HepG2 (cell line): ENCODE data around the gene RAB11FIP5. TPM values are rescaled to one million over a fixed set of nuclear protein-coding genes. Genes with fewer than 3 reads are reported as not detected.

Experiments
- ATAC-seq: fragments of 200-7000 bp; cut with Tn5 transposase; 3 replicates; pipeline ENCODE4 v1.9.1; 2020; ENCODE audit warnings: mild to moderate bottlenecking, moderate library complexity
- BruUV-seq: library from RNA; stranded (reverse); fragments of 400-500 nt; replicated peaks from 2 replicates; lab custom pipeline; 2021; lab: Mats Ljungman, UMichigan
- CTCF ChIA-PET: fragments of 300-600 bp; formaldehyde crosslinking; extraction: SDS; loops from one replicate; lab custom pipeline; 2021; ENCODE audit warnings: low total read pairs, inconsistent platforms, low intra/inter-chr PET ratio; lab: Yijun Ruan, JAX
- POLR2A ChIA-PET: fragments of 350-600 bp; sonication (Branson Sonifier 250); formaldehyde crosslinking; loops from one replicate; lab custom pipeline; 2020; ENCODE audit warnings: antibody characterized with exemption, inconsistent platforms; lab: Yijun Ruan, JAX
- DNase-seq: peaks from one replicate; pipeline ENCODE4 v3.0.0-alpha.2; 2015; ENCODE audit warnings: low spot score
- FAIRE-seq: peaks from 3 replicates; lab custom pipeline; 2011; peaks lifted over from hg19 to GRCh38; lab: Jason Lieb, UNC
- H2AFZ ChIP-seq: one replicate; pipeline ENCODE4 v1.6.1; 2011; ENCODE audit warnings: low read length, inconsistent platforms
- H3K27ac ChIP-seq: fragments of 300-600 bp; 3 replicates; pipeline ENCODE4 v1.8.0; 2011; ENCODE audit warnings: mixed run types, mild to moderate bottlenecking, mixed read lengths, low read length, inconsistent platforms; ENCODE audit not compliant: insufficient read depth; ENCODE audit errors: extremely low read length
- H3K27me3 ChIP-seq, 2 experiments: fragments of 200-600 bp in 1 of 2; 2 replicates in 1 of 2; 3 replicates in 1 of 2; pipeline versions ENCODE4 v1.6.0 to v1.8.0; 2011; ENCODE audit warnings: low read length in 2 of 2, mild to moderate bottlenecking in 2 of 2, moderate library complexity in 2 of 2, inconsistent platforms in 1 of 2; ENCODE audit not compliant: insufficient read depth in 2 of 2, control insufficient read depth in 1 of 2
- H3K36me3 ChIP-seq, 2 experiments: fragments of 200-600 bp in 1 of 2; replicated peaks in 1 of 2; 2 replicates in 1 of 2; 3 replicates in 1 of 2; pipeline versions ENCODE4 v1.5.1 to v1.8.0; 2011; ENCODE audit warnings: low read length in 2 of 2, inconsistent platforms in 1 of 2; ENCODE audit not compliant: insufficient read depth in 2 of 2, control insufficient read depth in 1 of 2
- H3K4me1 ChIP-seq: 2 replicates; pipeline ENCODE4 v1.5.1; 2012; ENCODE audit warnings: low read length, inconsistent platforms; ENCODE audit not compliant: insufficient read depth
- H3K4me2 ChIP-seq: 2 replicates; pipeline ENCODE4 v1.6.0; 2011; ENCODE audit warnings: low read depth, low read length, inconsistent platforms
- H3K4me3 ChIP-seq, 3 experiments: fragments of 200-600 bp in 1 of 3; sonication (generic), shearing (Covaris generic) in 1 of 3; replicated peaks in 1 of 3; 2 replicates each; pipeline ENCODE4 v1.5.1; 2011 to 2016; ENCODE audit warnings: low read length in 3 of 3, inconsistent platforms in 2 of 3, low read depth in 2 of 3, mild to moderate bottlenecking in 2 of 3, control low read depth in 1 of 3, mixed read lengths in 1 of 3; ENCODE audit not compliant: insufficient read depth in 1 of 3
- H3K79me2 ChIP-seq: one replicate; pipeline ENCODE4 v1.6.1; 2011; ENCODE audit warnings: low read length, inconsistent platforms; ENCODE audit not compliant: insufficient read depth
- H3K9ac ChIP-seq: 2 replicates; pipeline ENCODE4 v1.6.0; 2011; ENCODE audit warnings: mild to moderate bottlenecking, low read depth, low read length, inconsistent platforms; ENCODE audit not compliant: insufficient read depth
- H3K9me3 ChIP-seq: 2 replicates; pipeline ENCODE4 v1.5.1; 2012; ENCODE audit warnings: mild to moderate bottlenecking, low read length
- H4K20me1 ChIP-seq: 2 replicates; pipeline ENCODE4 v1.6.0; 2011; ENCODE audit warnings: inconsistent platforms, mild to moderate bottlenecking, low read length, moderate library complexity; ENCODE audit not compliant: insufficient read depth
- SIX1 ChIP-seq: sonication (generic); formaldehyde crosslinking; IDR thresholded peaks from 2 replicates; pipeline ENCODE4 v1.4.0; 2020; ENCODE audit warnings: missing genetic modification reagents, borderline replicate concordance
- SRSF4 ChIP-seq: fragments of 200-400 bp; formaldehyde crosslinking; IDR thresholded peaks from one replicate; pipeline ENCODE4 v1.6.1; 2018; ENCODE audit warnings: mild to moderate bottlenecking, low read depth, low read length, moderate library complexity; ENCODE audit not compliant: poor library complexity, severe bottlenecking
- ZNF367 ChIP-seq: sonication (generic); formaldehyde crosslinking; IDR thresholded peaks from 2 replicates; pipeline ENCODE4 v1.4.0; 2020; ENCODE audit warnings: missing genetic modification reagents, borderline replicate concordance
- ZNF720 ChIP-seq: sonication (generic); formaldehyde crosslinking; IDR thresholded peaks from 2 replicates; pipeline ENCODE4 v1.4.0; 2020; ENCODE audit warnings: missing genetic modification reagents
- ZNF747 ChIP-seq: sonication (generic); formaldehyde crosslinking; IDR thresholded peaks from 2 replicates; pipeline ENCODE4 v1.8.1; 2023; ENCODE audit warnings: missing genetic modification reagents, mild to moderate bottlenecking, borderline replicate concordance
- ZNF792 ChIP-seq: IDR thresholded peaks from 2 replicates; pipeline ENCODE4 v1.6.1; 2016
- WGBS: methylation state at CpG from one replicate; pipeline ENCODE4 v1.1.6; 2017; ENCODE audit warnings: low lambda C conversion rate; 5-methylcytosine and 5-hydroxymethylcytosine counted together
- in situ Hi-C: cut with HindIII; loops from 2 replicates; pipeline ENCODE4 v1.10.0; 2017; ENCODE audit warnings: low pct_unique_long_range_greater_than_20kb; ENCODE audit not compliant: extremely low pct_ligation_motif_present
- intact Hi-C: fragments of 100-400 bp; cut with micrococcal nuclease; formaldehyde crosslinking; loops from one replicate; pipeline ENCODE4 v1.10.0; 2022; ENCODE audit not compliant: unreplicated experiment
- polyA plus RNA-seq, 8 experiments: library from polyadenylated mRNA; depleted of rRNA in 3 of 8; stranded (reverse) in 7 of 8; unstranded in 1 of 8; fragments of >200 nt; fragmentation: Illumina TruSeq in 4 of 8; extraction: Trizol in 4 of 8; gene quantifications; 2 replicates each; pipeline versions ENCODE4 v1.2.1 to v1.2.3, GENCODE V29; 2011 to 2016; ENCODE audit warnings: low read depth in 4 of 8, missing spikeins in 1 of 8, mixed read lengths in 1 of 8; ENCODE audit not compliant: insufficient read depth in 1 of 8
- total RNA-seq, 5 experiments: library from RNA; depleted of rRNA; stranded (reverse); fragments of >200 nt; fragmentation: Illumina TruSeq; extraction: Trizol; gene quantifications; 2 replicates each; pipeline ENCODE4 v1.2.3, GENCODE V29; 2016; ENCODE audit warnings: low read depth in 1 of 5
- TF ChIP-seq, protein P1 (sequence below): sonication (generic); formaldehyde crosslinking; IDR thresholded peaks from 2 replicates; pipeline ENCODE4 v1.4.0; 2020; ENCODE audit warnings: missing genetic modification reagents, borderline replicate concordance

Gene RAB11FIP5
- total and polyA plus RNA-seq, 2 of the 13 experiments (the other 11 are each of a cell fraction or from before 2014, with no cell fraction given), result 9.4 to 22.9 TPM

DNA sequence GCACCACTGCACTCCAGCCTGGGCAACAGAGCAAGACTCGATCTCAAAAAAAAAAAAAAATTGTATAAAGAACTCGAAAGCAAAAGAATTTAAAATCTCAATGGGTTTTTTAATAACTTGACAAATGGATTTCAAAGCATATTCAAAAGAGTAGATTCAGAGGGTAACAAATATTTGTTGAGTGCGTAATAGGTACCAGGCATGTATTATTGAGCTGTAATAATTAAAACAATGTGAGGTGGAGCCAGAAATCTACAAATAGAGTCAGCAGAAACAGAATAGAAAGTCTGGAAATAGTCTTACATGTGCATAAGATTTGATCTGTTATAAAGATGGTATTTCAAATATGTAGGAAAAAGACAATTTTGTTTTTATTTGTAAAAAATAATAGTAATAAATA lies 19.1 kb upstream of the RAB11FIP5 start:
- CTCF ChIA-PET, result no interaction called here
- Histone ChIP-seq H4K20me1 (no peaks in the 10 kb centered on the region), H3K4me1 (no peaks in the 10 kb centered on the region), H3K27me3 (peaks cover 1 to 11% of the 10 kb centered on the region in 2 experiments; a peak in 3 of 5 replicates), H2AFZ (no peak overlapping the region), H3K9me3 (no peaks in the 10 kb centered on the region), H3K27ac (no peak overlapping the region), H3K79me2 (no peaks in the 10 kb centered on the region), H3K9ac (no peak overlapping the region), H3K4me2 (no peak overlapping the region), H3K4me3 (no peak overlapping the region), H3K36me3 (no peaks in the 10 kb centered on the region)
- BruUV-seq, result no TSS peak
- intact Hi-C loops, result no loop called here
- 52% methylated on average over 3 of the region's 3 CpGs for WGBS
- in situ Hi-C loops, result no loop called here
- POLR2A ChIA-PET, result no interaction called here
- TF ChIP-seq SRSF4 (no peak), SIX1 (CRISPR knock-in tag) (no peak), ZNF720 (no peak), ZNF792 (no peak)
- TF ChIP-seq, protein P1, sequence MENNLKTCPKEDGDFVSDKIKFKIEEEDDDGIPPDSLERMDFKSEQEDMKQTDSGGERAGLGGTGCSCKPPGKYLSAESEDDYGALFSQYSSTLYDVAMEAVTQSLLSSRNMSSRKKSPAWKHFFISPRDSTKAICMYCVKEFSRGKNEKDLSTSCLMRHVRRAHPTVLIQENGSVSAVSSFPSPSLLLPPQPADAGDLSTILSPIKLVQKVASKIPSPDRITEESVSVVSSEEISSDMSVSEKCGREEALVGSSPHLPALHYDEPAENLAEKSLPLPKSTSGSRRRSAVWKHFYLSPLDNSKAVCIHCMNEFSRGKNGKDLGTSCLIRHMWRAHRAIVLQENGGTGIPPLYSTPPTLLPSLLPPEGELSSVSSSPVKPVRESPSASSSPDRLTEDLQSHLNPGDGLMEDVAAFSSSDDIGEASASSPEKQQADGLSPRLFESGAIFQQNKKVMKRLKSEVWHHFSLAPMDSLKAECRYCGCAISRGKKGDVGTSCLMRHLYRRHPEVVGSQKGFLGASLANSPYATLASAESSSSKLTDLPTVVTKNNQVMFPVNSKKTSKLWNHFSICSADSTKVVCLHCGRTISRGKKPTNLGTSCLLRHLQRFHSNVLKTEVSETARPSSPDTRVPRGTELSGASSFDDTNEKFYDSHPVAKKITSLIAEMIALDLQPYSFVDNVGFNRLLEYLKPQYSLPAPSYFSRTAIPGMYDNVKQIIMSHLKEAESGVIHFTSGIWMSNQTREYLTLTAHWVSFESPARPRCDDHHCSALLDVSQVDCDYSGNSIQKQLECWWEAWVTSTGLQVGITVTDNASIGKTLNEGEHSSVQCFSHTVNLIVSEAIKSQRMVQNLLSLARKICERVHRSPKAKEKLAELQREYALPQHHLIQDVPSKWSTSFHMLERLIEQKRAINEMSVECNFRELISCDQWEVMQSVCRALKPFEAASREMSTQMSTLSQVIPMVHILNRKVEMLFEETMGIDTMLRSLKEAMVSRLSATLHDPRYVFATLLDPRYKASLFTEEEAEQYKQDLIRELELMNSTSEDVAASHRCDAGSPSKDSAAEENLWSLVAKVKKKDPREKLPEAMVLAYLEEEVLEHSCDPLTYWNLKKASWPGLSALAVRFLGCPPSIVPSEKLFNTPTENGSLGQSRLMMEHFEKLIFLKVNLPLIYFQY, result no peak
- DNase-seq, result no peak
- no peak for ATAC-seq
- FAIRE-seq, result no peak

DNA sequence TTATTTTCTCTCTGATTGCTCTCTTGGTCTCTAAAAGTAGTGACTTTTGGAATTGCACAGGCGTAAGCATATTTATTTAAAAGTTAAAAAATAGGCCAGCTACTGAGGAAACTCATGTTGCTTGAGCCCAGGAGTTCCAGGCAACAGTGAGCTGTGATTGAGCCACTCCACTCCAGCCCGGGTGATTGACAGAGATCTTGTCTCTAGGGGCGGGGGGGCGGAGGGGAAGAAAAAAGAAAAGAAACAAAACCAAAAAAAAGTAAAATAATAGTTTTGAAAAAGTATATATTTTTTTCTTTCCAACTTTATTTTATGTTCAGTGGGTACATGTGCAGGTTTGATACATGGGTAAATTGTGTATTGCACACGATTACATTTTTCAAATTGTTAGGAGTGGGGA lies 18.0 kb upstream of the RAB11FIP5 start:
- Histone ChIP-seq H2AFZ (no peak overlapping the region), H3K79me2 (no peaks in the 10 kb centered on the region), H3K4me2 (no peak overlapping the region), H3K9me3 (no peaks in the 10 kb centered on the region), H3K9ac (no peak overlapping the region), H3K36me3 (no peaks in the 10 kb centered on the region), H3K27ac (no peak overlapping the region), H3K4me1 (no peaks in the 10 kb centered on the region), H3K4me3 (no peak overlapping the region), H4K20me1 (no peaks in the 10 kb centered on the region), H3K27me3 (peaks cover 1 to 11% of the 10 kb centered on the region in 2 experiments; a peak in 3 of 5 replicates)
- WGBS, result 22% methylated on average over 5 of the region's 5 CpGs
- ATAC-seq (no peak), DNase-seq (no peak), FAIRE-seq (no peak)
- ChIA-PET POLR2A (no interaction called here), CTCF (no interaction called here)
- in situ Hi-C loops, result no loop called here
- TF ChIP-seq ZNF367 (CRISPR knock-in tag) (no peak), ZNF747 (CRISPR knock-in tag) (no peak)
- no TSS peak for BruUV-seq
- intact Hi-C loops, result no loop called here
